ENCODE data around the gene CUL2. TPM values are rescaled to one million over a fixed set of nuclear protein-coding genes. Genes with fewer than 3 reads are reported as not detected.

CUL2 gene
- total RNA-seq, 1 donor from 2014 or later = 18.3 TPM

- Histone ChIP-seq H3K9ac (ENCODE audit: low read depth in 1 of 3, low read length in 3 of 3) (no peak overlapping the region), H3K4me1 (ENCODE audit: control insufficient read depth in 3 of 3, insufficient read depth in 3 of 3, low read length in 3 of 3) (no peaks in the 10 kb centered on the region), H3K36me3 (ENCODE audit: control insufficient read depth in 3 of 3, insufficient read depth in 3 of 3, low read length in 3 of 3) (peaks cover 10 to 26% (median 17%) of the 10 kb centered on the region in 3 donors), H3K27ac (ENCODE audit: low read depth, low read length) (no peak overlapping the region), H3K4me3 (ENCODE audit: low read length in 3 of 3) (no peak overlapping the region), H3K9me3 (ENCODE audit: control insufficient read depth in 3 of 3, low read length in 3 of 3) (no peaks in the 10 kb centered on the region), H3K27me3 (ENCODE audit: control insufficient read depth in 3 of 3, insufficient read depth in 3 of 3, low read length in 3 of 3) (no peaks in the 10 kb centered on the region)
Measured at GRCh38 chr10:35007858-35008301, 82.3 kb downstream of the CUL2 start.

DNA sequence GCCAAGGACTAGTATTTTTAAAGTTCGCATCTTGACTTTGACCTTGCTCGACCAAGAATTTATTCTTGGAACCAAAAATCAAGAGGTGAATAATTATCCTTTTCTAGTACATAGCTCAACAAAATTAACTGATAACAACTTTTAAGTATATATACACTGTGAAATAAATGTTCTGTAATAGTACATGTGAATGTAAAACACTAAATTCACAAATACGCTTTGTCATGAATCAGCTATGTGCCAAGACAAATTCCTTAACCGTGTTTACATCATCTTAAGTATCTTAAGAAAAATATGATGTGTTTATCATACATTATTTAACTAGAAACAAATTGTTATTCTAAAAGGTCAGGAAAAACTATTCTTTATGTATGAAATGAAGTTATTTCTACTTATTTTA lies 83.3 kb downstream of the CUL2 start:
- Histone ChIP-seq H3K4me1 (ENCODE audit: control insufficient read depth in 3 of 3, insufficient read depth in 3 of 3, low read length in 3 of 3) (no peaks in the 10 kb centered on the region), H3K27me3 (ENCODE audit: control insufficient read depth in 3 of 3, insufficient read depth in 3 of 3, low read length in 3 of 3) (no peaks in the 10 kb centered on the region), H3K9me3 (ENCODE audit: control insufficient read depth in 3 of 3, low read length in 3 of 3) (no peaks in the 10 kb centered on the region), H3K27ac (ENCODE audit: low read depth, low read length) (no peak overlapping the region), H3K9ac (ENCODE audit: low read depth in 1 of 3, low read length in 3 of 3) (no peak overlapping the region), H3K4me3 (ENCODE audit: low read length in 3 of 3) (no peak overlapping the region), H3K36me3 (ENCODE audit: control insufficient read depth in 3 of 3, insufficient read depth in 3 of 3, low read length in 3 of 3) (peaks cover 10 to 20% (median 15%) of the 10 kb centered on the region in 3 donors)

DNA sequence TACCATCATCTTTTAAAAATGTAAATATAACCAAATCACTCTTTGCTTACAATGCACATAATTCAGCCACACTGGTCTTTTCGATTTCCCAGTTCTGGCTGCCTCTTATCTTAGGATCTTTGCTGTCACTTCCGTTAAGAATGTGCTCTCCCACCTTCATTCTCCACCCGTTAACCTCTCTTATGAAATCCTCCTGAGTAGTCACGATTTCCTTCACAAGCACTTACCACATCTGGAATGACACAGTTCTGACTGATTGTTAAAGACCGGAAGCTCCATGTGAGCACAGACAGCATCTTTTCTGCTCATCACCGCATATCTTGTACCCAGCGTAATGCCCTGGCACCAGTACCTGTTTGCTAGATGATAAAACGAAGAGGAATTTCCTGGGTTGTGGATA lies 84.3 kb downstream of the CUL2 start:
- Histone ChIP-seq H3K4me3 (ENCODE audit: low read length in 3 of 3) (no peak overlapping the region), H3K9me3 (ENCODE audit: control insufficient read depth in 3 of 3, low read length in 3 of 3) (no peaks in the 10 kb centered on the region), H3K4me1 (ENCODE audit: control insufficient read depth in 3 of 3, insufficient read depth in 3 of 3, low read length in 3 of 3) (no peaks in the 10 kb centered on the region), H3K36me3 (ENCODE audit: control insufficient read depth in 3 of 3, insufficient read depth in 3 of 3, low read length in 3 of 3) (peaks cover 10 to 14% (median 11%) of the 10 kb centered on the region in 3 donors), H3K9ac (ENCODE audit: low read depth in 1 of 3, low read length in 3 of 3) (no peak overlapping the region), H3K27me3 (ENCODE audit: control insufficient read depth in 3 of 3, insufficient read depth in 3 of 3, low read length in 3 of 3) (no peaks in the 10 kb centered on the region), H3K27ac (ENCODE audit: low read depth, low read length) (no peak overlapping the region)

DNA sequence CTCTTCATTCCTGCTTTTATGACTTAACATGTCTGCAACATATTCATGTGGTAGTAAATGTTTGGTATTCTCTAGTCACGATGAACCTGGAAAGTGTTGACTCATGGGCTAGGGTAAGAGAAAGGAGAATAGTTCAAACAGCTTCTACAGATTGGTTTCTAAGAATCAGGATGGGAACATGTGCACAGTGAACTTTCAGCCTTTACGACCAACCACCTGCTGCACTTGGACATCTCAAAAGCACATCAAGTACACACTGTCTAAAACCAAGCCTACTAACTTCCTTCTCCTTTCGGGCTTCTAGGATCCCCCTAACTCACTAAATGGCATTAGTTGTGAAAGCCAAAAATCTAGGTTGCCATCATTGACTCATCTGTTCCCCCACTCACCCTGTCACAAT lies 85.5 kb downstream of the CUL2 start:
- H3K36me3 ChIP-seq (ENCODE audit: control insufficient read depth in 3 of 3, insufficient read depth in 3 of 3, low read length in 3 of 3) = peaks cover 5 to 9% (median 8%) of the 10 kb centered on the region in 3 donors
- H3K27me3 ChIP-seq (ENCODE audit: control insufficient read depth in 3 of 3, insufficient read depth in 3 of 3, low read length in 3 of 3) = no peaks in the 10 kb centered on the region
- H3K9me3 ChIP-seq (ENCODE audit: control insufficient read depth in 3 of 3, low read length in 3 of 3) = no peaks in the 10 kb centered on the region

DNA sequence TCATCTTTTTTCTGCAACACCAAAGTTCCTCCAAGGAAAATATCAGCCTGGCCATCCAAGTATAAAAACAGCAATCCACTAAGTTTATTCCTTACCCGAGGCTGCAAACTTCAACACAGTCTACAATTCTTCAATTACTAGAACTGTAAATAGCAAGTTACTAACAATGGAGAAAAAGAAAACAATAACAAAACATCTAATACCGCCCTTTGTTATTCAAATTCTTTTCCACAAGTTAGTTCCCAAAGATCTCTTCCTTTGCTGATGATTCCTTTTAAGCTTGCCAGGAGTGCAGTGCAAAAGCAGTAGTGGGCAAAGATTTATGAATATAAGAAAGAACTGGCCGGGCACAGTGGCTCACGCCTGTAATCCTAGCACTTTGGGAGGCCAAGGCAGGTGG lies 86.2 kb downstream of the CUL2 start:
- Histone ChIP-seq H3K27me3 (ENCODE audit: control insufficient read depth in 3 of 3, insufficient read depth in 3 of 3, low read length in 3 of 3) (no peaks in the 10 kb centered on the region), H3K4me3 (ENCODE audit: low read length in 3 of 3) (no peak overlapping the region), H3K9me3 (ENCODE audit: control insufficient read depth in 3 of 3, low read length in 3 of 3) (no peaks in the 10 kb centered on the region), H3K27ac (ENCODE audit: low read depth, low read length) (no peak overlapping the region), H3K9ac (ENCODE audit: low read depth in 1 of 3, low read length in 3 of 3) (no peak overlapping the region), H3K4me1 (ENCODE audit: control insufficient read depth in 3 of 3, insufficient read depth in 3 of 3, low read length in 3 of 3) (no peaks in the 10 kb centered on the region), H3K36me3 (ENCODE audit: control insufficient read depth in 3 of 3, insufficient read depth in 3 of 3, low read length in 3 of 3) (peaks cover 0 to 4% (median 4%) of the 10 kb centered on the region in 3 donors)

More for the DNA sequence above, 85.5 kb downstream of the CUL2 start:
- Histone ChIP-seq H3K9ac (ENCODE audit: low read depth in 1 of 3, low read length in 3 of 3) (no peak overlapping the region), H3K4me1 (ENCODE audit: control insufficient read depth in 3 of 3, insufficient read depth in 3 of 3, low read length in 3 of 3) (no peaks in the 10 kb centered on the region), H3K27ac (ENCODE audit: low read depth, low read length) (no peak overlapping the region), H3K4me3 (ENCODE audit: low read length in 3 of 3) (no peak overlapping the region)

- Histone ChIP-seq H3K27ac (ENCODE audit: low read depth, low read length) (no peak overlapping the region), H3K4me1 (ENCODE audit: control insufficient read depth in 3 of 3, insufficient read depth in 3 of 3, low read length in 3 of 3) (no peaks in the 10 kb centered on the region), H3K36me3 (ENCODE audit: control insufficient read depth in 3 of 3, insufficient read depth in 3 of 3, low read length in 3 of 3) (no peaks in the 10 kb centered on the region), H3K9me3 (ENCODE audit: control insufficient read depth in 3 of 3, low read length in 3 of 3) (no peaks in the 10 kb centered on the region), H3K9ac (ENCODE audit: low read depth in 1 of 3, low read length in 3 of 3) (no peak overlapping the region), H3K27me3 (ENCODE audit: control insufficient read depth in 3 of 3, insufficient read depth in 3 of 3, low read length in 3 of 3) (no peaks in the 10 kb centered on the region), H3K4me3 (ENCODE audit: low read length in 3 of 3) (no peak overlapping the region)
Measured at GRCh38 chr10:35000936-35001335, 89.2 kb downstream of the CUL2 start.

- Histone ChIP-seq H3K4me1 (ENCODE audit: control insufficient read depth in 3 of 3, insufficient read depth in 3 of 3, low read length in 3 of 3) (no peaks in the 10 kb centered on the region), H3K27ac (ENCODE audit: low read depth, low read length) (no peak overlapping the region)
Measured at GRCh38 chr10:34999532-34999931, 90.6 kb downstream of the CUL2 start.

DNA sequence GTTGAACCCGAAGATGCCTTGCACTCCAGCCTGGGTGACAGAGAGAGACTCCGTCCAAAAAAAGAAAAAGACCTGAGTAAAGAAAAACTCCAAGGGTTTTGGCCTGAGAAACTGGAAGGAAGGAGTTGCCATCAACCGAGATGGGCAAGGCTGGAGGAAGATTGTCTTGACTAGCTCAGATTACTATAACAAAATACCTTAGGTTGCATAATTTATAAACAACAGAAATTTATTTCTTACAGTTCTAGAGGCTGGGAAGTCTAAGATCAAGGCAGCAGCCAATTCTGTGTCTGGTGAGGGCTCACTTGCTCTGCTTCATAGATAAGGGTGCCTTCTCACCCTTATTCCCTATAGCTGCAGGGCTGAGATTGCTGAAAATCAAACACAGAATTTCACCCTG lies 91.2 kb downstream of the CUL2 start:
- Histone ChIP-seq H3K36me3 (ENCODE audit: control insufficient read depth in 3 of 3, insufficient read depth in 3 of 3, low read length in 3 of 3) (no peaks in the 10 kb centered on the region), H3K4me3 (ENCODE audit: low read length in 3 of 3) (no peak overlapping the region), H3K27me3 (ENCODE audit: control insufficient read depth in 3 of 3, insufficient read depth in 3 of 3, low read length in 3 of 3) (no peaks in the 10 kb centered on the region), H3K27ac (ENCODE audit: low read depth, low read length) (no peak overlapping the region), H3K9me3 (ENCODE audit: control insufficient read depth in 3 of 3, low read length in 3 of 3) (no peaks in the 10 kb centered on the region), H3K9ac (ENCODE audit: low read depth in 1 of 3, low read length in 3 of 3) (no peak overlapping the region), H3K4me1 (ENCODE audit: control insufficient read depth in 3 of 3, insufficient read depth in 3 of 3, low read length in 3 of 3) (no peaks in the 10 kb centered on the region)

More at GRCh38 chr10:34999532-34999931, 90.6 kb downstream of the CUL2 start:
- Histone ChIP-seq H3K9me3 (ENCODE audit: control insufficient read depth in 3 of 3, low read length in 3 of 3) (no peaks in the 10 kb centered on the region), H3K27me3 (ENCODE audit: control insufficient read depth in 3 of 3, insufficient read depth in 3 of 3, low read length in 3 of 3) (no peaks in the 10 kb centered on the region), H3K36me3 (ENCODE audit: control insufficient read depth in 3 of 3, insufficient read depth in 3 of 3, low read length in 3 of 3) (no peaks in the 10 kb centered on the region), H3K4me3 (ENCODE audit: low read length in 3 of 3) (no peak overlapping the region), H3K9ac (ENCODE audit: low read depth in 1 of 3, low read length in 3 of 3) (no peak overlapping the region)

DNA sequence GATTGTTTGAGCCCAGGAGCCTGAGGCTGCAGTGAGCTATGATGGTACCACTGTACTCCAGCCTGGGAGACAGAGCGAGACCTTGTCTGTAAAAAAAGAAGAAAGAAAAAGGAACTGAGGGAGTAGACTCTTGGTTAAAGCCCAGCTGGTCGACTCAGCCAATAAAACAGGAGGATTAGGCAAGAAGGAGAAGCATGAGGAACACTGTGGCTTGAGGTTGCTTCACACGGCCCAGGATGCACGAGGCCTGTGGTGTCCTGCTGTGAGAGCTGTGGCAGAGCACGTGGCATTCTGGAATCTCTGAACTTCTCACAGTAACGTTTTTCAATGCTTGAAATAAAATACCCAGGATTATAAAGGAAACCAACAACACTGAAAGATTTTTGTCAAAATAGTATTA lies 93.3 kb downstream of the CUL2 start:
- no peak overlapping the region for H3K9ac ChIP-seq (ENCODE audit: low read depth in 1 of 3, low read length in 3 of 3)
- H3K36me3 ChIP-seq (ENCODE audit: control insufficient read depth in 3 of 3, insufficient read depth in 3 of 3, low read length in 3 of 3) = no peaks in the 10 kb centered on the region
- H3K27ac ChIP-seq (ENCODE audit: low read depth, low read length) = no peak overlapping the region
- no peaks in the 10 kb centered on the region for H3K4me1 ChIP-seq (ENCODE audit: control insufficient read depth in 3 of 3, insufficient read depth in 3 of 3, low read length in 3 of 3)
- no peak overlapping the region for H3K4me3 ChIP-seq (ENCODE audit: low read length in 3 of 3)
- no peaks in the 10 kb centered on the region for H3K9me3 ChIP-seq (ENCODE audit: control insufficient read depth in 3 of 3, low read length in 3 of 3)
- H3K27me3 ChIP-seq (ENCODE audit: control insufficient read depth in 3 of 3, insufficient read depth in 3 of 3, low read length in 3 of 3) = no peaks in the 10 kb centered on the region

DNA sequence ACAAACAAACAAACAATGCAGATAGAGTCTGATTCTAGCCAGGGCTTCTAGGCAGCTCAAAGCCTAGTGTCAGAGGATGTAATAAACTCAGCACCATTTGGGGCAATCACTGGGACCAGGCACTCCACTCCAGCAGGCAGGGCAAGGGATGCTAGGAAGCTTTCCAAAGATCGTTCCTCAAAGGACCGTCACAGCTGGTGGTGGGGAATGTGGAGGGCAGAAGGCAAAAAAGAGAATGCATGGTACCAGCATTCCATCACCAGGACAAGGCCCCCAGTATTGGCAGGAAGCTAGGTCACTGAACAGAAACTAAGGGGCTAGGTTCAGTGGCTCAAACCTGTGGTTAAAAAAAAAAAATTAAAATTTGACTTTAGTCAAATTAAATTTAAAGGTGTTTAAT lies 94.2 kb downstream of the CUL2 start:
- H3K27me3 ChIP-seq (ENCODE audit: control insufficient read depth in 3 of 3, insufficient read depth in 3 of 3, low read length in 3 of 3) = no peaks in the 10 kb centered on the region
- no peaks in the 10 kb centered on the region for H3K4me1 ChIP-seq (ENCODE audit: control insufficient read depth in 3 of 3, insufficient read depth in 3 of 3, low read length in 3 of 3)
- H3K4me3 ChIP-seq (ENCODE audit: low read length in 3 of 3) = no peak overlapping the region
- no peaks in the 10 kb centered on the region for H3K36me3 ChIP-seq (ENCODE audit: control insufficient read depth in 3 of 3, insufficient read depth in 3 of 3, low read length in 3 of 3)
- no peak overlapping the region for H3K9ac ChIP-seq (ENCODE audit: low read depth in 1 of 3, low read length in 3 of 3)
- H3K27ac ChIP-seq (ENCODE audit: low read depth, low read length) = no peak overlapping the region
- H3K9me3 ChIP-seq (ENCODE audit: control insufficient read depth in 3 of 3, low read length in 3 of 3) = no peaks in the 10 kb centered on the region
